GM23338 (cell line): ENCODE measurements around the gene GGTLC2. TPM values are rescaled to one million over a fixed set of nuclear protein-coding genes. Genes with fewer than 3 reads are reported as not detected.

Experiments used
- ATAC-seq: fragments of 200-7000 bp; cut with Tn5 transposase; 3 replicates; pipeline ENCODE4 v1.9.1; 2020
- DNase-seq: peaks from one replicate; pipeline ENCODE4 v3.0.0-alpha.2; 2015; ENCODE audit warnings: low spot score
- H2AFZ ChIP-seq: fragments of 200-600 bp; sonication (generic); 2 replicates; pipeline ENCODE4 v1.8.0; 2016; ENCODE audit warnings: antibody characterized with exemption, mild to moderate bottlenecking, moderate library complexity
- H3F3A ChIP-seq: fragments of 200-600 bp; sonication (generic); replicated peaks from 2 replicates; pipeline ENCODE4 v1.8.0; 2017; ENCODE audit warnings: antibody characterized with exemption, mixed run types, low read depth
- H3K27ac ChIP-seq: fragments of 200-600 bp; sonication (generic); 2 replicates; pipeline ENCODE4 v1.6.1; 2016; ENCODE audit warnings: low read depth
- H3K27me3 ChIP-seq: fragments of 200-600 bp; sonication (generic); 2 replicates; pipeline ENCODE4 v1.8.0; 2016; ENCODE audit warnings: mild to moderate bottlenecking, mixed run types, moderate library complexity; ENCODE audit not compliant: insufficient read depth
- H3K36me3 ChIP-seq: fragments of 200-600 bp; sonication (generic); 2 replicates; pipeline ENCODE4 v1.8.0; 2016; ENCODE audit warnings: mild to moderate bottlenecking; ENCODE audit not compliant: insufficient read depth
- H3K4me1 ChIP-seq: fragments of 200-600 bp; sonication (generic); 2 replicates; pipeline ENCODE4 v1.8.0; 2016; ENCODE audit warnings: mild to moderate bottlenecking, moderate library complexity; ENCODE audit not compliant: insufficient read depth
- H3K4me2 ChIP-seq: fragments of 200-600 bp; sonication (generic); 2 replicates; pipeline ENCODE4 v1.7.1; 2017; ENCODE audit warnings: mixed run types
- H3K4me3 ChIP-seq: fragments of 200-600 bp; sonication (generic); 2 replicates; pipeline ENCODE4 v1.6.1; 2016; ENCODE audit warnings: mixed run types
- H3K79me2 ChIP-seq: fragments of 200-600 bp; sonication (generic); replicated peaks from 2 replicates; pipeline ENCODE4 v1.8.0; 2017; ENCODE audit warnings: mild to moderate bottlenecking; ENCODE audit not compliant: insufficient read depth
- H3K9me2 ChIP-seq: fragments of 200-600 bp; sonication (generic); 2 replicates; pipeline ENCODE4 v1.8.0; 2017; ENCODE audit not compliant: insufficient read depth
- H4K20me1 ChIP-seq: fragments of 200-600 bp; sonication (generic); replicated peaks from 2 replicates; pipeline ENCODE4 v1.8.0; 2017; ENCODE audit warnings: mild to moderate bottlenecking; ENCODE audit not compliant: insufficient read depth
- H3K27ac Mint-ChIP-seq: 2 replicates; pipeline ENCODE4 v1.8.0; 2020; ENCODE audit warnings: inconsistent platforms, mild to moderate bottlenecking, moderate library complexity, mixed read lengths
- H3K27me3 Mint-ChIP-seq: 3 replicates; pipeline ENCODE4 v1.8.0; 2022; ENCODE audit warnings: low read depth, mild to moderate bottlenecking, moderate library complexity, mixed read lengths, inconsistent platforms; ENCODE audit not compliant: insufficient read depth, poor library complexity
- H3K36me3 Mint-ChIP-seq: 3 replicates; pipeline ENCODE4 v1.8.0; 2021; ENCODE audit warnings: low read depth, mild to moderate bottlenecking, inconsistent platforms, moderate library complexity, mixed read lengths
- H3K4me1 Mint-ChIP-seq: 3 replicates; pipeline ENCODE4 v1.8.0; 2020; ENCODE audit warnings: mild to moderate bottlenecking, inconsistent platforms, mixed read lengths
- H3K4me3 Mint-ChIP-seq: 3 replicates; pipeline ENCODE4 v1.8.0; 2021; ENCODE audit warnings: moderate library complexity, mild to moderate bottlenecking, inconsistent platforms, mixed read lengths
- H3K9me3 Mint-ChIP-seq: 3 replicates; pipeline ENCODE4 v1.8.0; 2020; ENCODE audit warnings: moderate library complexity, mild to moderate bottlenecking, inconsistent platforms, mixed read lengths
- CREB1 ChIP-seq: fragments of 250-450 bp; sonication (Bioruptor Pico); IDR thresholded peaks from 2 replicates; pipeline ENCODE4 v1.5.0; 2020; ENCODE audit warnings: low read depth, mild to moderate bottlenecking, moderate library complexity
- CTCF ChIP-seq, 2 experiments: fragments of 200-600 bp in 1 of 2; sonication (generic) in 1 of 2; conservative IDR thresholded peaks; 2 replicates each; pipeline versions ENCODE4 v1.5.1 to v1.6.1; 2016 to 2017; ENCODE audit warnings: antibody characterized with exemption in 2 of 2, low read depth in 2 of 2, mild to moderate bottlenecking in 2 of 2, moderate library complexity in 1 of 2
- EZH2 ChIP-seq: fragments of 200-600 bp; sonication (generic); IDR thresholded peaks from one replicate; pipeline ENCODE4 v1.8.0; 2017; ENCODE audit warnings: antibody characterized with exemption, mild to moderate bottlenecking, low read depth; ENCODE audit not compliant: unreplicated experiment
- EZH2phosphoT487 ChIP-seq: fragments of 200-600 bp; sonication (generic); IDR thresholded peaks from one replicate; pipeline ENCODE4 v1.8.1; 2018; ENCODE audit warnings: antibody characterized with exemption; ENCODE audit not compliant: unreplicated experiment
- NANOG ChIP-seq: IDR thresholded peaks from 2 replicates; pipeline ENCODE4 v1.6.1; 2016; ENCODE audit warnings: antibody characterized with exemption, borderline replicate concordance
- POLR2AphosphoS5 ChIP-seq: IDR thresholded peaks from 2 replicates; pipeline ENCODE4 v1.6.1; 2016; ENCODE audit warnings: antibody characterized with exemption, low read depth
- STAT1 ChIP-seq: IDR thresholded peaks from one replicate; pipeline ENCODE4 v1.6.1; 2016; ENCODE audit warnings: antibody characterized with exemption; ENCODE audit not compliant: unreplicated experiment
- ZNF114 ChIP-seq: fragments of 250-450 bp; sonication (Bioruptor Pico); IDR thresholded peaks from 2 replicates; pipeline ENCODE4 v1.5.0; 2020; ENCODE audit warnings: mild to moderate bottlenecking, moderate library complexity
- ZNF331 ChIP-seq: fragments of 250-450 bp; sonication (Bioruptor Pico); IDR thresholded peaks from 2 replicates; pipeline ENCODE4 v1.5.0; 2020; ENCODE audit warnings: low read depth, mild to moderate bottlenecking, moderate library complexity
- polyA plus RNA-seq: library from polyadenylated mRNA; unstranded; fragments of >200 nt; fragmentation: Nextera tagmentation; extraction: Ambion mirVana; gene quantifications from 2 replicates; pipeline ENCODE4 v1.2.1, GENCODE V29; 2016
- total RNA-seq: library from RNA; depleted of rRNA; stranded (reverse); fragments of >200 nt; shearing (Covaris generic); gene quantifications from 2 replicates; pipeline ENCODE4 v1.2.3, GENCODE V29; 2014
- TF ChIP-seq, protein P1 (sequence below): IDR thresholded peaks from 2 replicates; pipeline ENCODE4 v1.6.1; 2016; ENCODE audit warnings: antibody characterized with exemption
- TF ChIP-seq, protein P2 (sequence below): IDR thresholded peaks from one replicate; pipeline ENCODE4 v1.6.1; 2018; ENCODE audit warnings: antibody characterized with exemption; ENCODE audit not compliant: unreplicated experiment

Gene GGTLC2
- total and polyA plus RNA-seq, 2 experiments from 2014 or later: not detected

- no peak for TF ChIP-seq EZH2
- TF ChIP-seq CREB1: no peak
- no peak for TF ChIP-seq ZNF331
- TF ChIP-seq POLR2AphosphoS5: no peak
- TF ChIP-seq NANOG: no peak
- TF ChIP-seq ZNF114 (CRISPR knock-in tag): no peak
These were observed 49.2 kb upstream of the GGTLC2 start (continued) for GRCh38 chr22:22595001-22595835.

DNA sequence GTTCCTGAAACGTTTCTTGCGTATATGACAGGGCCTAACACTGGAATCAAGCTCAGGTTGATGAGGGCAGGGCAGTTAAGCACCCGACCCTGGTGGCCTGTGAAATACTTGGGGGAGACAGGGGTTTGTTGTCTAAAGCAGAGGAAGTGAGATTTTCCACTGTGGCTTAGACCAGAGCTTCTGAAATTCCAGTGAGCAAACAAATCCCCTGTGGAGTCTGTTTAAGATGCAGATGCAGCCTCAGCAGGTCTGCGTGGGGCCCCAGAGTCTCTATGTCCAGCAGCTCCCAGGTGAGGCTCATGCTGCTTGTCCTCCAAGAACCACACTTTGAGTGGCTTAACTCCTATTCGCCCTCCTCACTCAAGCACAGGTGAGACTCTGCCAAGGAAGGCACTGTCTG is 46.3 kb upstream of the GGTLC2 start:
- Histone ChIP-seq H3K4me1 (no peaks in the 10 kb centered on the region), H3F3A (no peaks in the 10 kb centered on the region), H3K4me2 (no peak overlapping the region), H4K20me1 (no peaks in the 10 kb centered on the region), H3K27ac (no peak overlapping the region), H2AFZ (no peak overlapping the region), H3K36me3 (no peaks in the 10 kb centered on the region), H3K4me3 (no peak overlapping the region), H3K27me3 (peaks cover 97% of the 10 kb centered on the region), H3K9me2 (peaks cover 5% of the 10 kb centered on the region; the same call in 1 of the 2 replicates), H3K79me2 (no peaks in the 10 kb centered on the region)
- ATAC-seq (peak; percentile 62), DNase-seq (no peak)
- H3K27ac Mint-ChIP-seq: no peak overlapping the region
- no peaks in the 10 kb centered on the region for H3K36me3 Mint-ChIP-seq
- H3K27me3 Mint-ChIP-seq: peaks cover 73% of the 10 kb centered on the region
- H3K9me3 Mint-ChIP-seq: no peaks in the 10 kb centered on the region
- H3K4me3 Mint-ChIP-seq: no peak overlapping the region
- TF ChIP-seq ZNF331: no peak
- TF ChIP-seq POLR2AphosphoS5: no peak
- no peak for TF ChIP-seq ZNF114 (CRISPR knock-in tag)
- H3K4me1 Mint-ChIP-seq: peaks cover 19% of the 10 kb centered on the region

GRCh38 chr22:22599248-22599647 is 45.2 kb upstream of the GGTLC2 start:
- H3F3A ChIP-seq: no peaks in the 10 kb centered on the region
- DNase-seq (no peak), ATAC-seq (peak; percentile 36; the same call in 1 of the 3 replicates)
- no peak overlapping the region for H3K4me2 ChIP-seq
- H3K4me3 ChIP-seq: no peak overlapping the region
- no peak overlapping the region for H3K27ac ChIP-seq
- no peaks in the 10 kb centered on the region for H4K20me1 ChIP-seq
- no peak overlapping the region for H2AFZ ChIP-seq
- Mint-ChIP-seq H3K27ac (no peak overlapping the region), H3K4me3 (no peak overlapping the region), H3K4me1 (peaks cover 22% of the 10 kb centered on the region), H3K27me3 (peaks cover 77% of the 10 kb centered on the region), H3K36me3 (no peaks in the 10 kb centered on the region), H3K9me3 (no peaks in the 10 kb centered on the region)
- H3K27me3 ChIP-seq: peaks cover 98% of the 10 kb centered on the region
- peaks cover 10% of the 10 kb centered on the region; the same call in 1 of the 2 replicates for H3K9me2 ChIP-seq
- no peaks in the 10 kb centered on the region for H3K36me3 ChIP-seq
- H3K79me2 ChIP-seq: no peaks in the 10 kb centered on the region
- H3K4me1 ChIP-seq: no peaks in the 10 kb centered on the region
- no peak for TF ChIP-seq ZNF114 (CRISPR knock-in tag)
- TF ChIP-seq, protein P1, sequence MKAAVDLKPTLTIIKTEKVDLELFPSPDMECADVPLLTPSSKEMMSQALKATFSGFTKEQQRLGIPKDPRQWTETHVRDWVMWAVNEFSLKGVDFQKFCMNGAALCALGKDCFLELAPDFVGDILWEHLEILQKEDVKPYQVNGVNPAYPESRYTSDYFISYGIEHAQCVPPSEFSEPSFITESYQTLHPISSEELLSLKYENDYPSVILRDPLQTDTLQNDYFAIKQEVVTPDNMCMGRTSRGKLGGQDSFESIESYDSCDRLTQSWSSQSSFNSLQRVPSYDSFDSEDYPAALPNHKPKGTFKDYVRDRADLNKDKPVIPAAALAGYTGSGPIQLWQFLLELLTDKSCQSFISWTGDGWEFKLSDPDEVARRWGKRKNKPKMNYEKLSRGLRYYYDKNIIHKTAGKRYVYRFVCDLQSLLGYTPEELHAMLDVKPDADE: no peak
- TF ChIP-seq, protein P2, sequence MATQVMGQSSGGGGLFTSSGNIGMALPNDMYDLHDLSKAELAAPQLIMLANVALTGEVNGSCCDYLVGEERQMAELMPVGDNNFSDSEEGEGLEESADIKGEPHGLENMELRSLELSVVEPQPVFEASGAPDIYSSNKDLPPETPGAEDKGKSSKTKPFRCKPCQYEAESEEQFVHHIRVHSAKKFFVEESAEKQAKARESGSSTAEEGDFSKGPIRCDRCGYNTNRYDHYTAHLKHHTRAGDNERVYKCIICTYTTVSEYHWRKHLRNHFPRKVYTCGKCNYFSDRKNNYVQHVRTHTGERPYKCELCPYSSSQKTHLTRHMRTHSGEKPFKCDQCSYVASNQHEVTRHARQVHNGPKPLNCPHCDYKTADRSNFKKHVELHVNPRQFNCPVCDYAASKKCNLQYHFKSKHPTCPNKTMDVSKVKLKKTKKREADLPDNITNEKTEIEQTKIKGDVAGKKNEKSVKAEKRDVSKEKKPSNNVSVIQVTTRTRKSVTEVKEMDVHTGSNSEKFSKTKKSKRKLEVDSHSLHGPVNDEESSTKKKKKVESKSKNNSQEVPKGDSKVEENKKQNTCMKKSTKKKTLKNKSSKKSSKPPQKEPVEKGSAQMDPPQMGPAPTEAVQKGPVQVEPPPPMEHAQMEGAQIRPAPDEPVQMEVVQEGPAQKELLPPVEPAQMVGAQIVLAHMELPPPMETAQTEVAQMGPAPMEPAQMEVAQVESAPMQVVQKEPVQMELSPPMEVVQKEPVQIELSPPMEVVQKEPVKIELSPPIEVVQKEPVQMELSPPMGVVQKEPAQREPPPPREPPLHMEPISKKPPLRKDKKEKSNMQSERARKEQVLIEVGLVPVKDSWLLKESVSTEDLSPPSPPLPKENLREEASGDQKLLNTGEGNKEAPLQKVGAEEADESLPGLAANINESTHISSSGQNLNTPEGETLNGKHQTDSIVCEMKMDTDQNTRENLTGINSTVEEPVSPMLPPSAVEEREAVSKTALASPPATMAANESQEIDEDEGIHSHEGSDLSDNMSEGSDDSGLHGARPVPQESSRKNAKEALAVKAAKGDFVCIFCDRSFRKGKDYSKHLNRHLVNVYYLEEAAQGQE: no peak
- no peak for TF ChIP-seq NANOG
- TF ChIP-seq EZH2phosphoT487: no peak
- no peak for TF ChIP-seq EZH2
- TF ChIP-seq CTCF (conservative IDR thresholded peaks at IDR 0.05; ENCODE audit: low read depth in 2 of 2): no peak
- no peak for TF ChIP-seq POLR2AphosphoS5
- no peak for TF ChIP-seq CREB1
- TF ChIP-seq STAT1: no peak
